ENCODE measurements around the gene ELK4.

The ELK4 gene

DNA sequence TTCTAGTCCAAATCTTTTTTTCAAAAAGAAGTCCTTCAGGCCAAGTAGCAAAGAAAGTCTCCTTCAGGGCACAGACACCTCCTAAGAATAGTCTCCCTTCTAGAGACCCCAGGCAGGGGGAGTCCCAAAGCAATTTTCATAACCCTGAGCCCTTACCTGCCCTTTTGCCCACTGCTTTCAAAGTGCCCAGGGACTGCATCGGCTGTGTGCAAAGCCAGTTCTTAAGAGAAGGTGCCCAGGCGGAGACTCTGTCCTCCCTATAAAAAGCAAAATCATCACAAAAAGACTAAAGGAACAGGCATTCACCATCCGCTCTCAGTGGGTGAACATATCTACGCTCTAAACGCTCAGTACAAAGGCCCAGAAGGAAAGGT, 32.2 kb downstream of the ELK4 start:
- intact Hi-C loops (cut with DNase I) = no loop called here
- DNase-seq = no peak

DNA sequence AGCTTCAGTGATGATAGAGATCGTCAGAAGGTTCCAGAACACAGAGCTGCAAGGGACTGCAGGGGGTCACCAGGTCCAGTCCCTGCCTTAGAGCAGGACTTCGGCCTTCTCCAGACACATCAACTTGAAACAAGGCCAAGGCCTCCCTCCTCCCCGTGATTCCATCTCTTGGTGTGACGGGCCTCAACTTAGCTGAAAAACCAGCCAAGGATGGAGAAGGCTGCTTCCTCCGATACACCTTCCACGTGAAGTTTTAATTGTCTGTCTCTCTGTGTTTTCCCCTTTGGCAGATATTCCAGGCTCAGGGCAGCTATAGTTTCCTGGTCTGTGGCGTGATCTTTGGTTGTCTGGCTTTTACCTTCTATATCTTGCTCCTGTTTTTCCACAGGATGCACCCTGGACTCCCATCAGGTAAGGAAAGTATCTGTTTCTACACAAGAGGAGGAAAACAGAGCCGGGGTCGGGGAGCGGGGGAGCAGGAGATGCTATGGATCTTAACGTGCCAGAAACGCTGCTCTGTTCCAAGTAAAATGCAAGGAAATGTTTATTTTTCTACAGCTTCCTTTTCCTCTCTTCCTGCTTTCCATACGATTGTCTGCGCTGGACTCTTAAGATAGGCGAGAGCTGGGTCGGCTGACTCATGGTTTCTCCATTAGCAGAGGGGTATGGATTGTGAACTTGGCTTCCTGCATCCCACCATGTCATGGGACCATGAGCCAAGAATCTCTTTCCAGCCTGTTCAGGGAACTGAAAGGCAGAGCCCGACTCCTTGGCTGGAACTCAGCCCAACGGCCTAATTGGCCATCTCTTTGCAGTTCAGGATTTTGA, 32.8 kb downstream of the ELK4 start:
- peak in 6 of 10 donors; percentile 29 to 87 (median 46) for DNase-seq
- intact Hi-C loops (cut with DNase I) = no loop called here

DNA sequence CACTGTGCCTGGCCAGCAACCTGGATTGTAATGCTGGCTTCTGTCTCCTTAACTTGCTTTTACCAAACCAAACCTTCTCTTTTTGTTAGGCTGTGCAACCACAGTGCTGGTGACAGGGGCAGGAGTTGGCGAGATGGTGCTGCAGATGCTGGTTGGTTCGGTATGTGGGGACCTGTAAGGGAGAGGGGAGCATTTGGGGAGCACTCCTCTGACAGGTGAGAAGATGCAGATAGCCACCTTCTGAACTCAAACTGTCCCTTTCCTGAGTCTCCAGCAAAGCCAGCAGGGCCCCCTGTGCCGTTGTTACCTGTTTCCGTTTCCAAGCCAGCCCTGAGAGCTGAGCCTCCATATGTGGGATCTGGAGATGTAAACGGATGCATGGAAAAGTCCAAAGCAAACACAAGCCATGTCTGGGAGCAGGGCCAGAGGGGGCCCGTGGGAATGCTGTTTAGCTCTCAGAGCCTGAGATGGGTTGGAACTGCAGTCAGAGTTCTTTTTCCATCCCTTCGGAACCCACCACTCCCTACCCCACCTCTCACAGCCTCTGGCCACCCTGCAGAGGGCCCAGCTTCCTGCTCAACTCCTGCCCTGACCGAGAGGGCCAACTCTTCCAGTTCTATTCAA, 34.0 kb downstream of the ELK4 start:
- intact Hi-C loops (cut with DNase I) = no loop called here
- DNase-seq = peak in 1 of 10 donors; percentile 77

DNA sequence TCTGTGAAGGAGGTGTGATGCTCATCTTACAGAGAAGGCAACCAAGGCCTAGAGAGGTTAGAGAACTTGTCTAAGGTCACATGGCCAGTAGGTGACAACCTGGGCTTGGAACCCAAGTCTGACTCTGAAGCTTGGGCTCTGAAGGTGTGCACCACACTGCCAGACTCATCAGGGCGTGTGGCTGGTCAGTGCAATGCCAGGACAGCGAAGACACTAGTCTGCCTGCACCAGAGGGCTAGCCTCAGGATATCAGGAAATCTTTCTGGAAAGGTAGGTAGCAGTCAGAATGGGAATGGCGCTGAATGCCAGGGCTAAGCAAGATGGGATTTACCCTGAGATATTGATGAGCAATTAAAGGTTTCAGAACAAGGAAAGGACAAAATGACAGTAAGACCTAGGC, 34.9 kb downstream of the ELK4 start:
- intact Hi-C loops (cut with DNase I) = no loop called here
- peak in 1 of 10 donors; percentile 54 for DNase-seq

DNA sequence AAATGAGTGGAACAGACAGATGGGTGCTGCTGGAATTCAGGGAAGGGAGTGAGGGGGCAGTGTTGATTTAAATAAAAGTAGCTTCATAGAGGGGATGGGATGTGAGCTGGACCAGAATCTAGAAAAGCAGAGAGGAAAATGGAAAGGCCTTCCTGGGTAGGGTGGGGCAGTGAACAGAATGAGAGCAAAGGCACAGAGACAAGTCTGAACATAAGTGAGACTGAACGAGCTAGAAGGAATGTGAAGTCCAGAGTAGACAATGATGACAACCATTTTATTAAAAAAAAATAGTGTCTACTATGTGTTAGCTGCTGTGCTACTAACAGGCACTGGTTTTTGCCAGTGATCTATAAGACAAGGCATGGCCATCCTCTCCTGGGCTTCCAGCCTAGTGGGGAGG, 36.0 kb downstream of the ELK4 start:
- intact Hi-C loops (cut with DNase I) = no loop called here
- no peak for DNase-seq

DNA sequence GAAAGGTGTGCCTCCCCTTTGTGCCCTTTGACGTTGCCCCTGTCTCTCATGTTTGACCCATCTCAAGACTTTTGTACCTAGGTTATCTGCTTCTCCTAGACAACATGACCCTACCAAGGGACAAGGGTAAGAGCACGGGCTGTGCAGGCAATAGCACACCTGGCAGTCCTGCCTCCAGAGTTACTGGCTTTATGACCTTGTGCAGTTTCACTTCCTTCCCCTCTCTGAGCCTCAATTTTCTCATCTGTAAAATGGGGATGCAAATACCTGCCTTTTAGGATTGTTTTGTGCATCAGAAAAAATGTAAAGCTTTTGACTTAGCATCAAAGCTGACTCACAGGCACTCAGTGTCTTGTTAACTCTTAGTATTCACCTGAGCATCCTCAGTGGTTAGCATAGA, 36.4 kb downstream of the ELK4 start:
- intact Hi-C loops (cut with DNase I) = no loop called here
- DNase-seq = no peak

DNA sequence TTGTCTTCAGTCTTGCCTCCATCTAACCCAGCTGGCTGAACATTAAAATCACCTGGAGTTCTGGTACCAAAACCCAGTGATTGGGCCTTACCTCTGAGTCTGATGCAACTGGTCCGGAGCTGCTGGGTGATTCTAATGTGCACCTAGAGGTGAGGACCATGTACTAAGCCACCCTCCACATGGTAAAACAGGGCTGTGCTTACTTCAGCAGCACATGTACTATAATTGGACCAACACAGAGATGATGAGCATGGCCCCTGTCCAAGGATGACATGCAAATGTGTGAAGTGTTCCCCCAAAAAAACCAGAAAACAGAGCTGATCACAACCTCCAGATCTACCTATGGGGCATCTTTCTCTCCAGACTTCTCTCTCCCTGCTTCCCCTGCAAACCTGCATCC, 37.0 kb downstream of the ELK4 start:
- peak in 2 of 10 donors; percentile 9 to 59 for DNase-seq
- intact Hi-C loops (cut with DNase I) = loop anchor here (5.0 kb wide), 1 partner anchor 63 kb away; no protein-coding TSS in a partner anchor

DNA sequence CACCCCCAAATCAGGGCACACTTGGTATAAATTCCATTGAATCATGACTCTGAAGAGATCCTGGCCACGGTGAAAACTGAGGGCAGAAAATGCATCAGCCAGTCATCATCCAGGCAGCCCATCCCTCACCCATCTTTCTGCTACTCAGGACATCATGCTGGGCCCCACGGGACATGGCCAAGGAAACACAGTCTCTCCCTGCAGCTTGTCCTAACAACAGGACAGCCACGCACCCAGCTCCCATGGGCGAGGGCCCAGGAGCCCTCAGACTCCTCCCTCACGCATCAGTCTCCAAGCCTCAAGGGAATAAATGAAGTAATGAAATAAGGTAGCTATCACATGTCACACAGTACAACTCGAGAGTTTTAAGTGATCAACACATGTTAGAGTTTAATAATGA, 37.8 kb downstream of the ELK4 start:
- peak in 1 of 10 donors; percentile 73 for DNase-seq
- intact Hi-C loops (cut with DNase I) = loop anchor here (5.0 kb wide), 1 partner anchor 62 kb away; no protein-coding TSS in a partner anchor

DNA sequence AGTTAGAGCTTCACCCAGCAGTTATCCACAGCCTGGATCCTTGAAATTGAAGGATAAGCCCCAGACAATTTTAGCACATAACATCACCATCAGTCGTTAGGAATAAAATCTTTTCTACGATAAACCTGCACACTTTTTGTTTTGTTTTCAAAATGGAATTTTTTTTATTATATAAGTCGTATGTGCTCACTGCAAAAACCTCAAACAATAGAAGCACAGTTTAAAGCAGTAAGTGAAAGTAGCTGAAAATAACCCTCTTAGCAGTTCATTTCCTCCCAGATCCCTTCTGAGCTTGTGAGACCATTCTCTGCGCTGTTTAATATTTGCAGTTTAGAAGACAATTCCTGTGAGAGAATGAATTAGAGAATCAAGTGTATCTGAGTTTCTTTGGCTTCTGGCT, 38.3 kb downstream of the ELK4 start:
- intact Hi-C loops (cut with DNase I) = loop anchor here (5.0 kb wide), 1 partner anchor 61 kb away; no protein-coding TSS in a partner anchor
- DNase-seq = no peak

DNA sequence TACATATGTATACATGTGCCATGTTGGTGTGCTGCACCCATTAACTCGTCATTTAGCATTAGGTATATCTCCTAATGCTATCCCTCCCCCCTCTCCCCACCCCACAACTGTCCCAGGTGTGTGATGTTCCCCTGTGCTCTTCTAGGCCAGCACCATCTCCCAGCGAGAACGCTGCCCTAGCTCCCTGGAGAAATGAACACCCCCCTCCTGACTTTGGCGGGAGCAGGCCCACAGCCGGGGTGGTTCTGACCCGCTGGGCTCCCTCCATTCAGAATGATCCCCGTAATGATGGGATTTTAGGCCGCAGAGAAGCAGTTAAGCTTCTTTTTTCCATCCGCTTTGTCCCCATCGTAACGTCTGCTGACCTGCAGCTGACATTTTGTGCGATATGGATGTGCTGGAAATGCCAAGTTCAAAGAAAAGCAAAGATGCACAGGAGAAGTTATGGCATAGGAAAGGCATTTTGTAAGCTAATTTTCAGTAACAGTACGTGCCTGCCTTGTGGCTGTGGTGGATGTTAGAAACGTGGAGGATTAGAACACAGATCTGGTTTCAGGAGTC, 39.3 kb downstream of the ELK4 start:
- intact Hi-C loops (cut with DNase I) = loop anchor here (1.0 to 5.0 kb wide), 3 partner anchors 40 to 65 kb away; partner anchors contain the start of gene ELK4
- DNase-seq = peak in 1 of 10 donors; percentile 67

DNA sequence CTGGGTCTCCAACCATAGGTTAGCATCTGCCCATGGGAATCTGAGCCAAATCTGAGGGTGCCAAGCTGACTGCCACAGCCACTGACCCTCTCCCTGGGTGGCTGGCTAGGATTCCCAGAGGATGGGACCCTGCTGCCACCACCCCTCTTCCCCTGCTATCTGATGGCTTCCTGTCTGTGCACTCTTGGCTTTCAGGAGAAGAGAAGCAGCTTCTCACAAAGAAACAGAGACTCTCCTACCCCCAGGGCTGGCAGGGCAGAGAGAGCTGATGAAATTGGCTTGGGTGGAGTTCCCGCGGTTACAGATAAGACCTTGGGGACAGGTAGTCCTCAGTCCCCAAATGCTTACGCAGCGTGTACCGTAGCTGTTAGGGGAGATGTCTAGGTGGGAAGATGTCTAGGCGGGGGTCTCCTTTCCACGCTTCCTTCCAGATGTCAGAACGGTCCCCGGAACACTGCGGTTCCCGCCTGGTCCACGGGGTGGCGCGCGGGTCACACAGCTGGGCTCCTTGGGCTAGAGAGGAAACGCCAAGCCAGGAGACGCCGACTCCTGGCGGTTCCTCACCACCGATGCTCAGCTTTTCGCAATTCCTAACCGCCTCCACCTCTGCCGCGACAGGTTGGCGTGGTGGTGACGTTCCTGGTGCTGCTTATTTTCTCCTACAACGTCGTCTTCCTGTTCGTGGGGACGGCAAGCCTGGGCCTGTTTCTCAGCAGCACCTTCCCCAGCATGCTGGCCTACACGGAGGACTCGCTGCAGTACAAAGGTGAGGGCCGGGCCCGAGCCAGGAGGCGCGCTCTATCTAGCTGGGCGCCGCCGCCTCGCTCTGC, 40.1 kb downstream of the ELK4 start:
- intact Hi-C loops (cut with DNase I) = loop anchor here (1.0 to 5.0 kb wide), 4 partner anchors 41 to 119 kb away; partner anchors contain the start of gene ELK4
- DNase-seq = peak; percentile 82 to 98 (median 90)

DNA sequence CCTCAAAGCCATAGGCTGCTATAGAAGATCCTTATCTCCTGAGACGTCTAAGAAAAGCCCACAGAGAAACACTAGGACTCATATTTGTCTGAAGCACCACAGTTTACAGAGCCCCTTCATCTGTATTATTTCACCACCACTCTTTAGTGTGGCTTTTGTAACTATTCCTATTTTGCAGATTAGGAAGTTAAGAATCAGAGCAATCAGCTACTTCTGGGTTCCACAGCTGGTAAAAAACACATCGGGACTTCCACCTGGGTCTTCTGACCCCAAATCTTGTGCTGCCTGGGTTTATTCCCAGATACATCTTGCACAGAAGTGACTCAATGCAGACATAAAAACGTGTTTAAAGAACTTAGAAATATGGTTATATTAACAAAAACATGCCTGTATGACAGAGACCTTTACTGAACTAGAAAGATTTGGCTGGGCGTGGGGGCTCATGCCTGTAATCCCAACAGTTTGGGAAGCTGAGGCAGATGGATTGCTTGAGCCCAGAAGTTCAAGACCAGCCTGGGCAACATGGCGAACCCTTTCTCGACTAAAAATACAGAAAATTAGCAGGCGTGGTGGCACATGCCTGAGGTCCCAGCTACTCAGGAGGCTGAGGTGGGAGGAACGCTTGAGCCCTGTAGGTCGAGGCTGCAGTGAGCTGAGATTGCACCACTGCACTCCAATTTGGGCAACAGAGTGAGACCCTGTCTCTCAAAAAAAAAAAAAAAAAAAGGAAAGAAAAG, 40.9 kb downstream of the ELK4 start:
- peak in 1 of 10 donors; percentile 29 for DNase-seq
- intact Hi-C loops (cut with DNase I) = loop anchor here (2.0 to 5.0 kb wide), 2 partner anchors 59 to 120 kb away; no protein-coding TSS in a partner anchor

DNA sequence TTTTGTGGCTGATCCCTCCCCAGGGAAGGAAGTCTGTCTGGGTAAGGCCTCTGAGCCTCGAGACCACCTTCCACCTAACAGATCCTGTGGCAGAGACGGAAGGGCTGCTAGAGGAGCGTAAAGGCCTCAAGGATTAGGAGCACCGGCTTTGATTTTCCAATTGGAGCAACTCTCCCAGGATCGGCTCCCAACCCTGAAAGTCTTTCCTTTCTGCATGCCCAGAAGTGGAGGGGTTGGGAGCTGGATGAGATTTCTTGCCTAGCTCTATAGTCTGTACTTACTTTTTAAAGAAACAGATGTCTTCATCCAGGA, 41.4 kb downstream of the ELK4 start:
- DNase-seq = peak in 1 of 10 donors; percentile 24
- intact Hi-C loops (cut with DNase I) = loop anchor here (2.0 to 5.0 kb wide), 2 partner anchors 58 to 120 kb away; no protein-coding TSS in a partner anchor

DNA sequence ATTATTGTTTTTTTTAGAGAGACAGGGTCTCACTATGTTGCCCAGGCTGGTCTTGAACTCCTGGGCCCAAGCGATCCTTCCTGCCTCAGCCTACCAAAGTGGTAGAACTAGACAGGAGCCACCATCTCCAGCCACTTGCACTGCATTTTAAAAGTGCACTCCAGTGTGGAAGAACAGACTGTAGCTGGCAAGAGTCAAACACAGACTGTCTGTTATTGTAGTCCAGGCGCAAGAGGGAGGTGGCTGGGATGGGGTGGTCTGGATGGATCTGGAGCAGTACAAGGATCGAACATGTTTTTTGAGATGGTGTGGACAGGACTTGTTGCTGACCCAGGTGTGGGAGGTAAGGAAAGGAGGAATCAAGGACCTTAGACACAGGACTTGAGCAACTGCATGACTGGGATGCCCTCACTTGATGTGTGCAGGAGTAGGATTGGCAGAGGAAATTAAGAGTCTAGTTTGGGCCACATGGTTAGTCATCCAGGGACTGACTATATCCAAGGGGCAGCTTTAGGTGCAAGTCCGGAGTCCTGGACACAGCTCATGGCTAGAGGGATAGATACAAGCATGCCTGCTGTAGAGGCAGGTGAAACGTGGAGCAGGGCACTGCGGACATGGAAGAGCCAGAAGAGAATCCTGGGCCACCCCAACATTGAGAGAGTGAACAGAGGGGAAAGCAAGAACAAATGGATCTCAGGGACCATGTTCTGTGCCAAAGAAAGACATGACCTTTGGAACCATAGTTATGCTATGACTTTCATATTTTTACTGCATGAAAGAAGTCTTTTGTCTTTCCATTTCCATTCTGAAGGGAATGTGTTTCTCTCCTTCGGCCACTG, 42.0 kb downstream of the ELK4 start:
- peak in 1 of 10 donors; percentile 30 for DNase-seq
- intact Hi-C loops (cut with DNase I) = loop anchor here (2.0 to 5.0 kb wide), 2 partner anchors 58 to 121 kb away; no protein-coding TSS in a partner anchor

DNA sequence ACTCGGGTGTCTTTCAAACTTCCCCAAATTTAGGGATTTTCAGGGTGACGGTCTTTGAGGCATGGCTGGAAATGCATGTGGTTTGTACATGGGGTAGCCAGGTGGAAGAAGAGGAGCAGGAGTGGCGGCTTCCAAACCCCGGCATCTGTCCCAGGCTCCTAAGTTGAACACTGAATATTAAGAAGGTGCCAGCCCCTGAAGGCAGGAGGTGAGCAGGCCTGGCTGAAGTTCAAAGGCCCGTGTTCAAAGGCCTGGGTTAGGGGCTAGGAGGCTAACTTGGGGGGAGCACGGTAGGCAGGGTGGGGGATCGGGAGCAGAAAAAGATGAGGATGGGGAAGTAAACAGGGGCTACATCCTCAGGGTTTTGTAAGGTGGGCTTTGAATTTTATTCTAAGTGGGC, 42.8 kb downstream of the ELK4 start:
- intact Hi-C loops (cut with DNase I) = no loop called here
- DNase-seq = no peak

DNA sequence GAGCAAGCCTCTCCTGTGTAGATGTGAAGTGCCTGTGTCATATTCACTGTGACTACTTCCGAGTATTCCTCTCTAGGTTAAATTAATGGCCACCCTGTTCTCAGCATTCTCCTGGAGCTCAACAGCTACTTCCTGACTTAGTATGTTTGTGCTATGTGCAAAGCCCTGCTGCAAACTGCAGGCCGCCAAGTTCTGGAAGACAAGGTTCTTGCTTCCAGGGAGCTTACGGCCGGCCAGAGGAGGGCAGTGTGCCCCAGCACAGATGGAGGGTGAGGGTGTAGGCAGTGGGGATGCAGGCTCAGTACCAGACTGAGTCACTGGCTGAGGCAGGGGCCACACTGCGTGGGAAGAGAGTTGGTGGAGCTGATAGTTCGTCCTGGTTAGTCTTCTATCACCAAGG, 43.2 kb downstream of the ELK4 start:
- peak; percentile 27 to 96 (median 71) for DNase-seq
- intact Hi-C loops (cut with DNase I) = no loop called here

DNA sequence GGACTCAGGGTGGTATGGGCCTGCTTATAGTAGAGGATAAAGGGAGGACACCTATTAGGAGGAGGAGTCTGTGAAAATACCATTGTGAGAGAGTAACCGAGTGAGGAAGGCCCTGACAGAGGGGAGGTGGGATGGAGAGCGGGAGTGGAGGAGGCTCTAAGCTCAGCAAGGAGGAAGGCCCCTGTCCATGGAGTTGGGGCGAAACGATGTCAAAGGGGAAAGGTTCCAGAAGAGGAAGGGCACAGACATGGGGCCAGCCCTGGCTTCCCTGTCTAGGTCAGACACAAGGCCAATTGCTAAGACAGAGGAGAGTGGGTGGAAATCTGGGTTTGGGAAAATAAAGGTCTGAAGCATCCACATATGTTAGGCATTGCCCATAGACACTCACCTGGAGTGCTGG, 44.2 kb downstream of the ELK4 start:
- DNase-seq = peak in 1 of 10 donors; percentile 67
- intact Hi-C loops (cut with DNase I) = no loop called here

DNA sequence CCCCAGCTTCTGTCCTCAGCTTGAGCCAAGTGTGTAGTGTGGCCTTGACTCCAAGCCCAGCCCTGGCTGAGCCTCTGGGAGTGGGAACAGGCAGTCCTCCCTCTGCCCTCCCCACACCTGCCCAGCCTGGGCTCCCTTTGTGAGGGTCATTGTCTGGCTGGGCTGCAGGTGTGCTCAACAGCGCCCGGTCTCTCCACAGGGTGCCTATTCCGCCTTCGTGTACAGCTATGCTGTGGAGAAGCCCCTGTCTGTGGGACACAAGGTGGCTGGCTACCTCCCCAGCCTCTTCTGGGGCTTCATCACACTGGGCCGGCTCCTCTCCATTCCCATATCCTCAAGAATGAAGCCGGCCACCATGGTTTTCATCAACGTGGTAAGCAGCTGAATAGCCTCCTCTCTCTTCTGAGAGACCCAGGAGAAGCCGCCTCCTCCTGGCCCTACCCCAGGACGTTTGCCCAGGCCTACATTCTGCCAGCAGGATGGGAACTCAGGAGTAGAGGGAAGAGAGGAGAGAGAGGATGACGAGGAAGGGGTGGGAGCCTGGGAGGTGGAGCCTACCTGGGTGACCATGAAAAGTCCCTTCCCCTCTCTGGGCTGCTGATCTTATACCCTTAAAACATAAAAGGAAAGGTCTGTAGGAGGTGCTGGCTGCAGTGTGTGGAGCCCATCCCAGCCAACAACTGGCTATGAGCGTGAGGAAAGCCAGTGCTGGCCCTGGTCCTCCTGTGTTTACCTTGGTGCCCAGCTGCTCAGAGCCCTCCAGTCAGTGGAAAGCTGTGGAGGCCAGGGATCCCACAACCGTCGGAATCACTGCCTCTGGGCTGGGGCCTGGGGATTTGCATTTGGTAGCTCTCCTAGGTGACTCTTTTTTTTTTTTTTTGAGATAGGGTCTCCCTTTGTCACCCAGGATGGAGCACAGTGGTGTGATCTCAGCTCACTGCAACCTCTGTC, 45.7 kb downstream of the ELK4 start:
- DNase-seq = peak in 1 of 10 donors; percentile 35
- intact Hi-C loops (cut with DNase I) = no loop called here
